Activated B cell treated with CpG ODN at 0.5 μM for 24 hours (primary cell): ENCODE measurements around the gene MBOAT7. TPM values are rescaled to one million over a fixed set of nuclear protein-coding genes. Genes with fewer than 3 reads are reported as not detected.

Source experiments
- ATAC-seq: fragments of 200-7000 bp; cut with Tn5 transposase; one replicate; pipeline ENCODE4 v1.10.0; 2021; ENCODE audit warnings: low read depth, mild to moderate bottlenecking, moderate library complexity
- CTCF ChIA-PET: fragments of 350-600 bp; sonication (Branson Sonifier 250); formaldehyde crosslinking; loops from one replicate; lab custom pipeline; 2021; ENCODE audit warnings: antibody characterized with exemption; lab: Charles Lee
- POLR2A ChIA-PET: fragments of 350-600 bp; sonication (Branson Sonifier 250); formaldehyde crosslinking; loops from one replicate; lab custom pipeline; 2021; ENCODE audit warnings: antibody characterized with exemption; lab: Charles Lee
- DNase-seq: peaks from one replicate; pipeline ENCODE4 v3.0.0; 2022
- H3K27ac Mint-ChIP-seq: one replicate; pipeline ENCODE4 v1.8.0; 2020; ENCODE audit warnings: mixed read lengths
- H3K27me3 Mint-ChIP-seq: one replicate; pipeline ENCODE4 v1.8.0; 2021; ENCODE audit warnings: mixed read lengths
- H3K36me3 Mint-ChIP-seq: one replicate; pipeline ENCODE4 v1.8.0; 2021; ENCODE audit warnings: low read depth, mixed read lengths
- H3K4me1 Mint-ChIP-seq: one replicate; pipeline ENCODE4 v1.8.0; 2021; ENCODE audit warnings: mixed read lengths
- H3K4me3 Mint-ChIP-seq: one replicate; pipeline ENCODE4 v1.8.0; 2020; ENCODE audit warnings: mild to moderate bottlenecking, mixed read lengths
- H3K9me3 Mint-ChIP-seq: one replicate; pipeline ENCODE4 v1.8.0; 2020; ENCODE audit warnings: mixed read lengths
- CTCF ChIP-seq: fragments of 200-600 bp; IDR thresholded peaks from one replicate; pipeline ENCODE4 v1.8.0; 2022; ENCODE audit warnings: antibody characterized with exemption, mild to moderate bottlenecking
- intact Hi-C: fragments of 100-400 bp; cut with micrococcal nuclease; formaldehyde crosslinking; loops from one replicate; pipeline ENCODE4 v1.15.1; 2024
- total RNA-seq: library from RNA; stranded (reverse); gene quantifications from 2 replicates; pipeline ENCODE4 v1.2.3, GENCODE V29; 2022

MBOAT7 gene
- total RNA-seq, 1 donor from 2014 or later = 21.4 TPM

DNA sequence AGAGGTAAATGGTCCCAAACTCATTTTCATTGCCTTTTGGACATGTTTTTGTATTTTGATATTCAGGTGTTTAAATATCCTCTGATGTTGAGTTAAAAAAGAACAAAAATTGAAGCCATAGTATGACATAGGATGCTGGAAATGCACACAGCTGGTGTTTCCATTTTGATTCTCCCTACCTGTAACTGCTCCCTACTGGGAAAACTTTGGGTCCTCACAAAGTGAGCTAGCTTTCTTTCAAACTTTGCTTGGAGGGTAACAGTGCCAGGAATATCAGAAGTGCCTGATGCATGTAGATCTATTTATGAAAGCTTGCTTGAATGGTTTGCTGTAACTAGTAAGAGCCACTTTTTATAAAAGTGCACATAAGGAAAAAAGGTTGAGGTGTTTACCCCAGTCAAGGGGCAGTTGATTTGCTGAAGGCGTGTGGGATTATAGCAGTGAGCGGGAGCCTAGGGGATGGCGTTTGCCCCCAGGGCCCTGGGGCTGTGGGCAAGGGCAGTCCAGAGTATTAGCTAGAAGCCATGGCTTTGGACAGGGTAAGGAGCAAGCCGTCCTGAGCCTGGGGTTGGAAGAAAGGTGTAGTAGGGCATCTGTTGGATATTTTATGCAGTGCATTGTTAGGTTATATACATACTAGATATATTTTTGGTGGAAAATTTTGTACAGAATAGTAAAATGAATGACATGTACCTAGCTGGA lies 15.5 kb upstream of the MBOAT7 start:
- H3K4me1 Mint-ChIP-seq = peaks cover 94% of the 10 kb centered on the region
- CTCF ChIA-PET = no interaction called here
- H3K27ac Mint-ChIP-seq = peak overlapping the region; percentile 25
- ATAC-seq (no peak), DNase-seq (no peak)
- H3K27me3 Mint-ChIP-seq = no peaks in the 10 kb centered on the region
- H3K9me3 Mint-ChIP-seq = no peaks in the 10 kb centered on the region
- peak overlapping the region; percentile 41 for H3K4me3 Mint-ChIP-seq
- intact Hi-C loops = no loop called here
- POLR2A ChIA-PET = interaction anchor here (0.7 to 5.2 kb wide), 3 partner anchors 15 to 422 kb away, joined by 3 to 69 read pairs (median 3); partner anchors contain the start of genes MBOAT7 and TSEN34
- no peak for TF ChIP-seq CTCF
- H3K36me3 Mint-ChIP-seq = peaks cover 87% of the 10 kb centered on the region

DNA sequence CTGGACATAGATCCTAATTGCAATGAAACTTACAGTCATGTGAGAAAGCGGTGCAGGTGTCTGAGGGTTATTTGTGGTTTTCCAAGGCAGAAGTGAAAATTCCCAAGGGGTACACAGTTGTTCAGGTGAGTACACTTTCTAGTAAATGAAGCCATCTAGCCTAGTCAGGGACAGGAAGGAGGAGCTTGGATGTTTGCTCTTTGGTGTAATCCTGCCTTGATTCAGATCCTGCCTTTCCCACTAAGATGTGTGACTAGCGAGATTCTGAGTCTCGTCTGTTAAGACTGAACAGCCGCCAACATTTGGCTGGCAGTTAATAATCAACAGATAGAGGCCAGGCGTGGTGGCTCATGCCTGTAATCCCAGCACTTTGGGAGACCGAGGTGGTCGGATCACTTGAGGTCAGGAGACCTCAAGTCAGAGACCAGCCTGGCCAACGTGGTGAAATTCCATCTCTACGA lies 13.8 kb upstream of the MBOAT7 start:
- H3K27ac Mint-ChIP-seq = peak overlapping the region; percentile 24

DNA sequence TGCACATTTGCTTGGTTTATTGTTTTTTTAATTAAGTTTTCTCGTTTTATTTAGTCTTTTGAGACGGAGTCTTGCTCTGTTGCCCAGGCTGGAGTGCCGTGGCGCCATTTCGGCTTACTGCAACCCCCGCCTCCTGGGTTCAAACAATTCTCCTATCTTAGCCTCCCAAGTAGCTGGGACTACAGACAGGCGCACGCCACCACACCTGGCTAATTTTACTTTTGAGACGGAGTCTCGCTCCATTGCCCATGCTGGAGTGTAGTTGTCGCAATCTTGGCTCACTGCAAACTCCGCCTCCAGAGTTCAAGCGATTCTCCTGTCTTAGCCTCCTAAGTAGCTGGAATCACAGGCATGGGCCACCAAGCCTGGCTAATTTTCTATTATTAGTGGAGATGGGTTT lies 12.6 kb upstream of the MBOAT7 start:
- Mint-ChIP-seq H3K4me1 (peaks cover 70% of the 10 kb centered on the region), H3K9me3 (no peaks in the 10 kb centered on the region), H3K27me3 (no peaks in the 10 kb centered on the region), H3K4me3 (peak overlapping the region; percentile 100), H3K27ac (peak overlapping the region; percentile 99), H3K36me3 (peaks cover 64% of the 10 kb centered on the region)
- intact Hi-C loops = loop anchor here (1.0 to 2.0 kb wide), 4 partner anchors 40 to 1453 kb away; partner anchors contain the start of genes CNOT3, LENG8 and U2AF2
- no peak for TF ChIP-seq CTCF
- DNase-seq = no peak
- CTCF ChIA-PET = interaction anchor here (1.2 kb wide), 1 partner anchor 12 kb away, joined by 3 read pairs; the partner anchor contains the start of gene MBOAT7
- POLR2A ChIA-PET = interaction anchor here (2.4 to 6.5 kb wide), 3 partner anchors 8 to 42 kb away, joined by 19 to 244 read pairs (median 26); partner anchors contain the start of genes LENG1, MBOAT7 and TSEN34
- ATAC-seq = no peak

More for the DNA sequence above, 13.8 kb upstream of the MBOAT7 start:
- intact Hi-C loops = no loop called here
- H3K9me3 Mint-ChIP-seq = no peaks in the 10 kb centered on the region
- ChIA-PET CTCF (no interaction called here), POLR2A (interaction anchor here (1.4 to 6.5 kb wide), 2 partner anchors 14 to 44 kb away, joined by 4 to 244 read pairs; partner anchors contain the start of genes LENG1, MBOAT7 and TSEN34)
- peaks cover 82% of the 10 kb centered on the region for H3K4me1 Mint-ChIP-seq
- TF ChIP-seq CTCF = no peak
- H3K36me3 Mint-ChIP-seq = peaks cover 76% of the 10 kb centered on the region
- no peaks in the 10 kb centered on the region for H3K27me3 Mint-ChIP-seq
- DNase-seq (no peak), ATAC-seq (no peak)
- peak overlapping the region; percentile 100 for H3K4me3 Mint-ChIP-seq

DNA sequence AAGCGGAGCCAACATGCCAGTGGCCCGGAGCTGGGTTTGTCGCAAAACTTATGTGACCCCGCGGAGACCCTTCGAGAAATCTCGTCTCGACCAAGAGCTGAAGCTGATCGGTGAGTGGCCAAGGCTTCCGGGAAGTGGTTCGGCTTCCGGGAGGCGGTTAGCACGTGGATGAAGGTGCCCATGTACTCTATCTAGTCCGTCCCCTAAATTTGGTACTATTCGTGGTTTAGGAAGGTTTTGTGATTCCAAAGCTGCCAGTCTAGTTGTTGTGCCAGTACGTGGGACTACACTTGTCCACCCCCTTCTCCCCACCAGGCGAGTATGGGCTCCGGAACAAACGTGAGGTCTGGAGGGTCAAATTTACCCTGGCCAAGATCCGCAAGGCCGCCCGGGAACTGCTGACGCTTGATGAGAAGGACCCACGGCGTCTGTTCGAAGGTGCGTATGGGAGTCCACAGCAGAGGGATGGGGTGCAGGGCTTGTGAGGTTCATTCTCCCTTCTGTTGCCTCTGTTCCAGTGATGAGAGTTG lies 11.9 kb upstream of the MBOAT7 start:
- CTCF ChIA-PET = interaction anchor here (1.2 kb wide), 1 partner anchor 12 kb away, joined by 3 read pairs; the partner anchor contains the start of gene MBOAT7
- peak overlapping the region; percentile 100 for H3K4me3 Mint-ChIP-seq
- peaks cover 63% of the 10 kb centered on the region for H3K4me1 Mint-ChIP-seq
- intact Hi-C loops = loop anchor here (1.0 to 2.0 kb wide), 4 partner anchors 39 to 1454 kb away; partner anchors contain the start of genes CNOT3, LENG8 and U2AF2
- peak overlapping the region; percentile 99 for H3K27ac Mint-ChIP-seq
- no peak for ATAC-seq
- POLR2A ChIA-PET = interaction anchor here (0.6 to 6.5 kb wide), 20 partner anchors 8 to 1674 kb away, joined by 3 to 244 read pairs (median 6); partner anchors contain the start of genes CNOT3, LAIR1, LENG1 and LENG8
- H3K9me3 Mint-ChIP-seq = no peaks in the 10 kb centered on the region
- H3K27me3 Mint-ChIP-seq = no peaks in the 10 kb centered on the region
- no peak for TF ChIP-seq CTCF
- no peak for DNase-seq
- H3K36me3 Mint-ChIP-seq = peaks cover 57% of the 10 kb centered on the region
